ENCODE data around the gene FBXW11. TPM values are rescaled to one million over a fixed set of nuclear protein-coding genes. Genes with fewer than 3 reads are reported as not detected.

The FBXW11 gene
- total RNA-seq, 1 donor from 2014 or later: 47.3 TPM

DNA sequence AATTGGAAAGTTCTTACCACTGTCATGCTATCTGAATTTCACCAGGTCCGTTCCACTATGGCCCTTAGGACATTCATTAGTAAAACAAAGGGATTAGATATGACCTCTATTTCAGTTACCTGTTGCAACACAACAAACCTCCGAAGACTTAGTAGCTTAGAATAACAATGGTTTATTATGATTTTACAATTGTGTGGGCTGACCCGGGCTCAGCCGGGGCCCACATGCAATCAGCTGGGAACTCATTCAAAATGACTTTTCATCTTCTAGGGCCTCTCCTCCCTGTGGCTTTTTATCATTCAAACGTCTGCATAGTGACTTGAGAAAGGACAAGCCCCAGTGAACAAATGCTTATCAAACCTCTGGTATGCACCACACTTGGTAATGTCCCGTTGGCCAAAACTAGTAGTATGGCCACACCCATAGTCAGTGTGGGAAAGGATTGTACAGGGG lies 2.3 kb upstream of the FBXW11 start:
- DNase-seq (ENCODE audit: low spot score): no peak
- Mint-ChIP-seq H3K4me3 (ENCODE audit: low read depth) (no peak overlapping the region), H3K4me1 (ENCODE audit: low read depth) (peaks cover 36% of the 10 kb centered on the region), H3K36me3 (ENCODE audit: low read depth) (peaks cover 6% of the 10 kb centered on the region), H3K27me3 (ENCODE audit: low read depth) (no peaks in the 10 kb centered on the region), H3K27ac (no peak overlapping the region), H3K9me3 (no peaks in the 10 kb centered on the region)
- intact Hi-C loops (cut with micrococcal nuclease): loop anchor here (5.0 kb wide), 2 partner anchors 34 to 1049 kb away; partner anchors contain the start of gene CREBRF

DNA sequence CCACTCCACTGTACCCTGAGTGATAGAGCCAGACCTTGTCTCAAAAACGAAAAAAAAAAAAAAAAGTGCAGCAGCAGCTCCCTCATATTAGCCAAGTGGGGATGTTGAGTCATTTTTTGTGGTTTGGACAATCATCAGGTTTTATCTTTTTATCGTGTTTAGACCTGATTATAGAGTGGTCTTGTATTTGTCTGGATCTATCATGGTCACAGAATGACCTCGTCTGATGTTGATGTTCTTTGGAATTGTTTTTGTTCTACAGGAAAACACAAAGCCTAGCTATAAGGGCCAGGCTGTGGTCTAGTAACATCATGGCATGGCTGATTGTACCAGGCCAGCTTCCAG lies 1.6 kb upstream of the FBXW11 start:
- H3K4me3 Mint-ChIP-seq (ENCODE audit: low read depth): peak overlapping the region; percentile 94
- DNase-seq (ENCODE audit: low spot score): no peak
- intact Hi-C loops (cut with micrococcal nuclease): loop anchor here (5.0 kb wide), 2 partner anchors 34 to 1049 kb away; partner anchors contain the start of gene CREBRF
- no peaks in the 10 kb centered on the region for H3K27me3 Mint-ChIP-seq (ENCODE audit: low read depth)
- peaks cover 6% of the 10 kb centered on the region for H3K36me3 Mint-ChIP-seq (ENCODE audit: low read depth)
- no peaks in the 10 kb centered on the region for H3K9me3 Mint-ChIP-seq
- H3K27ac Mint-ChIP-seq: peak overlapping the region; percentile 73
- peaks cover 42% of the 10 kb centered on the region for H3K4me1 Mint-ChIP-seq (ENCODE audit: low read depth)

DNA sequence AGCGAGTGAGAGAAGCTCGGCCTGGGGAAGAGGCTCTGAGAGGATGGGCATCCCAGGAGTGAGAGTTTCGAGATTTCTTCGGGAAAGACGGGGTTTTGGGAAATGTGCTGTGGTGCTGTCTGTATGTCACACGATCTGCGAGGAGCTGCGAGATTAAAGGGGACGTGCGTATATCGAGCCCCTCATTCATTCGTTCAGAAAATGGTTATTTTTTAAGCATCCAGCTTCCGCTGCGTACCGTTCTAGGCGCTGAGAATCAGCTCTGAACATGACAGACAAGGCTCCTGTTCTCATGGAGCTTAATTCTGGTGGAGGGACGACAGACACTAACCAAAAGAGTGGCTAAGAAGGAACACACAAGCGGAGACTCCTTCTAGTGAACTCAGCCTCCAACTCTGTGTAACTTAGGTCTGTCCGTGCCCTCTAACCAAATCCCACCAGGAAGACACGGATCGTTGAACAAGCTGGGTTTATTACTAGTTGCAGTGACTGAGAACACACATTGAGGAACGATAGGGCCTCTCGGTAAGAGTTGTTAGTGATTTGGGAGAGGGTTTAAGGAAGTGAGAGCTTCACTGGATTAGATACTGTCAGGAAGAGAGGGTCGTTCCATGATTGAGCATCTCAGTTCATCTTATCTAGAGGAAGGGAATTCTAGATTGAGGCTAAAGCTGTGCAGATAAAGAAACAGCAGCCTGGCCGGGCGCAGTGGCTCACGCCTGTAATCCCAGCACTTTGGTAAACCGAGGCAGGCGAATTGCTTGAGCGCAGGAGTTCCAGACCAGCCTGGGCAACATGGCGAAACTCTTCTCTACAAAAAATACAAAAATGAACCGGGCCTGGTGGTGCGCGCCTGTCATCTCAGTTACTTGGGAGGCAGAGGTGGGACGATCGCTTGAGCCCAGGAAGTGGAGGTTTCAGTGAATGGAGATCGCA lies 1.0 kb upstream of the FBXW11 start:
- intact Hi-C loops (cut with micrococcal nuclease): loop anchor here (2.0 to 5.0 kb wide), 3 partner anchors 35 to 1050 kb away; partner anchors contain the start of genes CREBRF and NPM1
- H3K4me3 Mint-ChIP-seq (ENCODE audit: low read depth): peak overlapping the region; percentile 94
- peak overlapping the region; percentile 96 for H3K27ac Mint-ChIP-seq
- peaks cover 47% of the 10 kb centered on the region for H3K4me1 Mint-ChIP-seq (ENCODE audit: low read depth)
- DNase-seq (ENCODE audit: low spot score): no peak
- H3K36me3 Mint-ChIP-seq (ENCODE audit: low read depth): peaks cover 6% of the 10 kb centered on the region
- H3K27me3 Mint-ChIP-seq (ENCODE audit: low read depth): no peaks in the 10 kb centered on the region
- no peaks in the 10 kb centered on the region for H3K9me3 Mint-ChIP-seq

DNA sequence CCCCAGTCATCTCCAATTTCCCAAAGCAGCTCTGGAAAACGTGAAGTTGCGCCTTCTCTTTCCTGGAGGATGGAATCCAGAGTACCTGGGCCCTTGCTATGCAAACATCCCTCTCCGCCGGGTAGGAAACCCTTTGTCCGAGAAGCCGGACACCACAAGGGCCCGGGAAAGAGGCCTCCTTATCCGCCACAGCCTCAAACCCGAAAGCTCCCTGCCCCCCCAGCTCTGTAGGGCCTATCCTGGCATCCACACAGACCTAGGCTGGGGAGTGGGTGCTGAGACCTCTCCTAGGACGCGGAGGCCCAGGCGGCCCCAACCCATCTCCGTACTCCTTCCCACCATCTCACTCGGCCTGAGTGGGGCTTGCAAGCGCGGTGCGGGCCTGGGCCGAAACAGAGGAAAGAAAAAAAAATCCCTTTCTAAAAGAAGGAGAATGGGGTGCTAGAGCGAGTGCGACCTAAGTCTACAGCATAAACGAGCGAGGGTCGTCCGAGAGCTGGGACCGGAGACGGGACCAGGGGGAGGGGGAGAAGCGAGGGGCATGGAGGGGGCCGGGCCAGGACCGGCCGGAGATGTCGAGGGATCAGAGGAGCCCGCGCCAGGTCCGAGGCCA lies 624 bp downstream of the FBXW11 start:
- peaks cover 63% of the 10 kb centered on the region for H3K4me1 Mint-ChIP-seq (ENCODE audit: low read depth)
- intact Hi-C loops (cut with micrococcal nuclease): loop anchor here (1.0 to 5.0 kb wide), 10 partner anchors 21 to 1051 kb away; partner anchors contain the start of genes CREBRF and NPM1
- peak overlapping the region; percentile 94 for H3K4me3 Mint-ChIP-seq (ENCODE audit: low read depth)
- no peak for DNase-seq (ENCODE audit: low spot score)
- H3K9me3 Mint-ChIP-seq: no peaks in the 10 kb centered on the region
- H3K36me3 Mint-ChIP-seq (ENCODE audit: low read depth): peaks cover 20% of the 10 kb centered on the region
- H3K27me3 Mint-ChIP-seq (ENCODE audit: low read depth): no peaks in the 10 kb centered on the region
- peak overlapping the region; percentile 86 for H3K27ac Mint-ChIP-seq

DNA sequence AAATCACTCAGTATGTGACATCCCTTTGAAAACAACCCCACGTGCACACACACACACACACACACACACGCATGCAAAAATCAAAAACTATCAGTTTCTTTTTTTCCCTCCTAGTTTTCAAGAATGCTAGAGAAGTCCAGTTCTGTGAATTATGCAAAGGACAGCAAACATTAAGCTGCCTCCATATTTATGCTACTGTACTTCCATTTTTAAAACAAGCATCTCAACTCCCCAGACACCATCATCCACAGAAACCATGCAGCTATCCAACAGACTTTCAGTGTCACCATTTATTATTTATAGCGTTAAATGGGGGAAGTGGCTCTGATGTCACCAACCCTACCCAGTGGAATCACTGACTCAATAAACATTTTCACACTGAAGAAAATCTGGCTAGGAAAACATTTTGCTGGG lies 1.6 kb downstream of the FBXW11 start:
- Mint-ChIP-seq H3K9me3 (no peaks in the 10 kb centered on the region), H3K36me3 (ENCODE audit: low read depth) (peaks cover 24% of the 10 kb centered on the region), H3K4me1 (ENCODE audit: low read depth) (peaks cover 64% of the 10 kb centered on the region), H3K4me3 (ENCODE audit: low read depth) (peak overlapping the region; percentile 94), H3K27me3 (ENCODE audit: low read depth) (no peaks in the 10 kb centered on the region), H3K27ac (peak overlapping the region; percentile 86)
- no peak for DNase-seq (ENCODE audit: low spot score)
- intact Hi-C loops (cut with micrococcal nuclease): loop anchor here (1.0 to 5.0 kb wide), 4 partner anchors 37 to 1052 kb away; partner anchors contain the start of gene CREBRF

DNA sequence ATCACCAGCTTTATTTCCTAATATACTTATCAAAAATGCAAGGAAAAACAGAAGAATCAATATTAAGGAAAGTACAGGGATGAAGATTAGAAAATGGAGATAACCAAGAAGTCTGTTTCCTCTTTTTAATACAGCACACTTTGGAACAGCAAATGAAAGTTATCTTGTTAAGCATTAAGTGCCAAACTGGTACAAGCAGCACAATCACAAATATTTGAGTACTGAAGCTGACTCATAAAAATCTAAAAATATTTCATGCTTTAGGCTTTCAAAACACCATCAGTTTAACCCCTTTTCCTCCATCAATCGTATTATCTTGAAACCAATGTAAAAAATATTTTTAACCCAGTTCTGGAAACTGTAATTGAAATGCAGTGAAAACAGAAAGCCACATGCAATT lies 2.7 kb downstream of the FBXW11 start:
- Mint-ChIP-seq H3K27me3 (ENCODE audit: low read depth) (no peaks in the 10 kb centered on the region), H3K4me1 (ENCODE audit: low read depth) (peaks cover 65% of the 10 kb centered on the region), H3K36me3 (ENCODE audit: low read depth) (peaks cover 25% of the 10 kb centered on the region), H3K27ac (peak overlapping the region; percentile 19), H3K4me3 (ENCODE audit: low read depth) (peak overlapping the region; percentile 41), H3K9me3 (no peaks in the 10 kb centered on the region)
- intact Hi-C loops (cut with micrococcal nuclease): no loop called here
- DNase-seq (ENCODE audit: low spot score): no peak

DNA sequence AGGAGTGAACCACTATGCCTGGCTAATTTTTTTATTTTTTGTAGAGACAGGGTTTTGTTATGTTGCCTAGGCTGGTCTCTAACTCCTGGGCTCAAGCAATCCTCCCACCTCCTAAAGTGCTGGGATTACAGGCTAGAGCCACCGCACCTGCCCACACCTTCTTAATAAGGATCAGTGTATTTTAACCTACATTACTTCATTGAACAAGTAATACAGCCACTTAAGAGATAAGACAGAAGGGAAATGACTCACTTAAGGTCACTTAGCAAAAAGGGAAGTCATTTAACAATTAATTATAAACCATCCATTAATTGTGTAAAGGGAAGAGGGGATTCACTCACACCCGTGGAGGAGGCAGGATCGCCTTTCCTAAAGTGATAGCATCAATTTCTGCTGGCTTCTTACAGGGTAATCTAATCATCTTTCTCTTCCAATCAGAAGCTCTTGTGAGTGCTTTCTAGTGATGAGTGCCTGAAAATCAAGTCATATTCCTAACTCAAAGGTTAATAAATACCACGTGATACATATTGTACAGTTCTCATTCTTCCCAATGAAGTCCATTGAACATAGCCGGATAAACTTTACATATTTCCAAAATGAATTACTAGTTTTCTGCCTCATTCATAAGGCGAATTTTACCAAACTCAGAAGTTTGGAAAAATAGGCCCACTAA lies 3.5 kb downstream of the FBXW11 start:
- no peaks in the 10 kb centered on the region for H3K9me3 Mint-ChIP-seq
- H3K27ac Mint-ChIP-seq: peak overlapping the region; percentile 35
- intact Hi-C loops (cut with micrococcal nuclease): no loop called here
- H3K36me3 Mint-ChIP-seq (ENCODE audit: low read depth): peaks cover 25% of the 10 kb centered on the region
- no peak overlapping the region for H3K4me3 Mint-ChIP-seq (ENCODE audit: low read depth)
- DNase-seq (ENCODE audit: low spot score): no peak
- peaks cover 57% of the 10 kb centered on the region for H3K4me1 Mint-ChIP-seq (ENCODE audit: low read depth)
- H3K27me3 Mint-ChIP-seq (ENCODE audit: low read depth): no peaks in the 10 kb centered on the region

DNA sequence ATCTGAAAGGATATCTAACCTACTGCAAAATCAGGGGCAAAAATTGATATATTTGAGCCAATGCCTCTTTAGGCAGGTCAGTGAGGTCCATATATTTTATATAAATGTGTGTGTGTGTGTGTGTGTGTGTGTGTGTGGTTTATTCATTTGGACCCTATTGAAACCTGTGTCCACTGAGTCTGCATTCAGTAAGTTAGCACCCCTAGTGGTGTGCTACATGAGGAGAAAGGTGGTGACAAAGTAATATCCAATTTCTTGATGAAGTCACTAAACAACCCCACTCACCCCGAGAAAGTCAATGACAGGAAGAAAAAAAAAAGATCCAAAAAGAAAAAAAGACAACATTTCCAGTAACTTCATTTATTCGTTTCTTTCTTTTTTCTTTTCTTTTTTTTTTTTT lies 4.1 kb downstream of the FBXW11 start:
- Mint-ChIP-seq H3K36me3 (ENCODE audit: low read depth) (peaks cover 25% of the 10 kb centered on the region), H3K27me3 (ENCODE audit: low read depth) (no peaks in the 10 kb centered on the region), H3K27ac (no peak overlapping the region), H3K4me3 (ENCODE audit: low read depth) (no peak overlapping the region), H3K4me1 (ENCODE audit: low read depth) (peaks cover 52% of the 10 kb centered on the region), H3K9me3 (no peaks in the 10 kb centered on the region)
- no peak for DNase-seq (ENCODE audit: low spot score)
- intact Hi-C loops (cut with micrococcal nuclease): no loop called here

DNA sequence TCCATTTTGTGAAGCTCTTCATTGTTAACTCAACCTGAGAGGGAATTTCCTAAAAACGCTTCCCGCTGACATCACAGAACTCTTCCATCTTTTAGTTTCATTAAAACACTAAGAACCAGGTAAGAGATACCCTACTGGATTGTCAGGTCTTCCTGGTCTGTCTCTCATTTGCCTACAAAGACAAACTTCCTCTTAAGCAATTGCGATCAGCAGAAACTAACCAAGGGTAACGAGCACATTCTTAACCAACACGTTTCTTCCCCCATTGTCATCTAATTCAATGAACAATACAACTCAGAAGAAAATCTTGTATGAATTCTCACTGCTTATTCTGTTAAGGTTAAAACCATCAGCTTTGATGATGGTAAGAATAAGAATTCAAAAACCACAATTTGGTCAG lies 6.6 kb downstream of the FBXW11 start:
- Mint-ChIP-seq H3K4me3 (ENCODE audit: low read depth) (no peak overlapping the region), H3K9me3 (no peaks in the 10 kb centered on the region), H3K27me3 (ENCODE audit: low read depth) (no peaks in the 10 kb centered on the region), H3K36me3 (ENCODE audit: low read depth) (peaks cover 35% of the 10 kb centered on the region), H3K4me1 (ENCODE audit: low read depth) (peaks cover 45% of the 10 kb centered on the region), H3K27ac (no peak overlapping the region)
- no peak for DNase-seq (ENCODE audit: low spot score)
- intact Hi-C loops (cut with micrococcal nuclease): no loop called here

DNA sequence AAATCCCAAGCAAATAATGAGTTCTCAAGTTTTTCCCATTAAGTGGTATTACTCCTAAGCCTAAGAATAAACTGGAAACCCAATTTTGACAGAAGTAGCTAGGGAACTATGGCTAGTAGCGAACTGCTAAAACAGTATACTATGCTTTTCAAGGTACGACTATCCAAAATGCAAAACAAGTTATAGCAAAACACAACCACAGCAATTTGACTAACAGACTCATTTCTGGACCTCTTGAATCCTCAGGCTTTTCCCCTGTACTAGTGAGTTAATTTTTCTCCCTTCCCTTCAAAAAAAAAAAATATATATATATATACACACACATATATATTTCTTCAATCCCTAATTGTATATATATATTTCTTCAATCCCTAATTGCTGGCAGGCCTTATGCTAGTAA lies 7.3 kb downstream of the FBXW11 start:
- peaks cover 42% of the 10 kb centered on the region for H3K4me1 Mint-ChIP-seq (ENCODE audit: low read depth)
- no peak overlapping the region for H3K4me3 Mint-ChIP-seq (ENCODE audit: low read depth)
- H3K27me3 Mint-ChIP-seq (ENCODE audit: low read depth): no peaks in the 10 kb centered on the region
- H3K9me3 Mint-ChIP-seq: no peaks in the 10 kb centered on the region
- peaks cover 36% of the 10 kb centered on the region for H3K36me3 Mint-ChIP-seq (ENCODE audit: low read depth)
- no peak for DNase-seq (ENCODE audit: low spot score)
- no peak overlapping the region for H3K27ac Mint-ChIP-seq
- intact Hi-C loops (cut with micrococcal nuclease): no loop called here

DNA sequence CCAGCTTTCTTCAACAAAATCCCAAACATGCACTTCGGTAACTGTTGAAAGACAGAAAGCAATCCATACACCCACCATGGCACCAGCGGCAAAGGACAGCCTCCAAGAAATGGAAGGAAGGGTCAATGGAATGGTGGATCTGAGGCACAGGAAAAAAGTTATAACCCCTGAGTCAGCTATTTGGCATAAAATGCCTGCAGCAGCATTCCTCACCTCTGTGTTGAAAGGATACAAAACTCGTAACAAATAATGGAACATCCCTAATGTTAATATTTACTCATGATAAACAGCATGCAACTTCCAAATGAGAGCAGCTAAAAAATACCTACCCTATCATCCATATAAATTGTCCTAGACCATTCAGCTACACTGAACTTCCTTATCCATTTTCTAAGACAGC lies 9.4 kb downstream of the FBXW11 start:
- Mint-ChIP-seq H3K27me3 (ENCODE audit: low read depth) (no peaks in the 10 kb centered on the region), H3K4me1 (ENCODE audit: low read depth) (peaks cover 25% of the 10 kb centered on the region), H3K36me3 (ENCODE audit: low read depth) (peaks cover 50% of the 10 kb centered on the region), H3K4me3 (ENCODE audit: low read depth) (no peak overlapping the region), H3K9me3 (no peaks in the 10 kb centered on the region), H3K27ac (no peak overlapping the region)
- intact Hi-C loops (cut with micrococcal nuclease): no loop called here
- no peak for DNase-seq (ENCODE audit: low spot score)

DNA sequence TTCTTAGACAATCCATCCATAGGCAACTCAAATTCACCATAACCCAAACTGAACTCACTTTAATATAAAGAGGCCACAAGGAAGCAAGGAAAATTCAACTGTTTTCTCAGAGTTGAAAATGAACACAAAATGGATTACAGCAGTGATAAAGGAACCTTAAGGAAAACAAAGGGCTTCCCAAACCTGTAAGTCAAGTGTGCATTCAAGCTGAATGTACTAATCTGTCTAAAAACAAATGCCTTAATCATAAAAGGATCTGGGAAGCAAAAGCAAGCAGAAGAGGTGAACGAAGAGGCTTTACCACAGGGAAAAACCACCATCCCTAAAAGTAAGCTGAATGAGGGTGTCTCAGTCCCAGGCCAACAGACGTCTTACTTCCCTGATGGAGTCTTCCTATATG lies 13.6 kb downstream of the FBXW11 start:
- DNase-seq (ENCODE audit: low spot score): no peak
- Mint-ChIP-seq H3K4me1 (ENCODE audit: low read depth) (peaks cover 20% of the 10 kb centered on the region), H3K36me3 (ENCODE audit: low read depth) (peaks cover 62% of the 10 kb centered on the region), H3K27me3 (ENCODE audit: low read depth) (no peaks in the 10 kb centered on the region), H3K27ac (no peak overlapping the region), H3K4me3 (ENCODE audit: low read depth) (no peak overlapping the region), H3K9me3 (no peaks in the 10 kb centered on the region)
- intact Hi-C loops (cut with micrococcal nuclease): no loop called here
